Neutrophil (primary cell): ENCODE measurements around the gene RIC1.
"Not testable (repeated sequence)": the region's sequence is repeated elsewhere in the genome, so short reads cannot be mapped to it uniquely, and the experiment has no call there.

Experiments used
- H3K27ac ChIP-seq: fragments of 200-600 bp; sonication (generic); 2 replicates; pipeline ENCODE4 v1.5.1; 2016; ENCODE audit warnings: mild to moderate bottlenecking, moderate library complexity
- H3K27me3 ChIP-seq: fragments of 200-600 bp; sonication (generic); 2 replicates; pipeline ENCODE4 v1.6.0; 2016; ENCODE audit warnings: mild to moderate bottlenecking
- H3K36me3 ChIP-seq: fragments of 200-600 bp; sonication (generic); 2 replicates; pipeline ENCODE4 v1.5.1; 2017
- H3K4me1 ChIP-seq, 2 experiments: fragments of 200-600 bp in 1 of 2; sonication (generic) in 1 of 2; 1 replicate in 1 of 2; 2 replicates in 1 of 2; pipeline versions ENCODE4 v1.5.1 to v1.6.1; 2013 to 2016; ENCODE audit warnings: low read depth in 1 of 2, low read length in 1 of 2, mild to moderate bottlenecking in 1 of 2, moderate library complexity in 1 of 2; ENCODE audit not compliant: control insufficient read depth in 1 of 2, insufficient read depth in 1 of 2
- H3K4me3 ChIP-seq, 2 experiments: fragments of 200-600 bp in 1 of 2; sonication (generic) in 1 of 2; 1 replicate in 1 of 2; 2 replicates in 1 of 2; pipeline ENCODE4 v1.5.1; 2013 to 2016; ENCODE audit warnings: low read depth in 1 of 2, low read length in 1 of 2, mild to moderate bottlenecking in 1 of 2, moderate library complexity in 1 of 2
- H3K9me3 ChIP-seq: fragments of 200-600 bp; sonication (generic); 2 replicates; pipeline ENCODE4 v1.5.1; 2016
- TF ChIP-seq, protein P1 (sequence below): fragments of 200-600 bp; sonication (generic); IDR thresholded peaks from 2 replicates; pipeline ENCODE4 v1.5.1; 2016; ENCODE audit warnings: antibody characterized with exemption

RIC1 gene

DNA sequence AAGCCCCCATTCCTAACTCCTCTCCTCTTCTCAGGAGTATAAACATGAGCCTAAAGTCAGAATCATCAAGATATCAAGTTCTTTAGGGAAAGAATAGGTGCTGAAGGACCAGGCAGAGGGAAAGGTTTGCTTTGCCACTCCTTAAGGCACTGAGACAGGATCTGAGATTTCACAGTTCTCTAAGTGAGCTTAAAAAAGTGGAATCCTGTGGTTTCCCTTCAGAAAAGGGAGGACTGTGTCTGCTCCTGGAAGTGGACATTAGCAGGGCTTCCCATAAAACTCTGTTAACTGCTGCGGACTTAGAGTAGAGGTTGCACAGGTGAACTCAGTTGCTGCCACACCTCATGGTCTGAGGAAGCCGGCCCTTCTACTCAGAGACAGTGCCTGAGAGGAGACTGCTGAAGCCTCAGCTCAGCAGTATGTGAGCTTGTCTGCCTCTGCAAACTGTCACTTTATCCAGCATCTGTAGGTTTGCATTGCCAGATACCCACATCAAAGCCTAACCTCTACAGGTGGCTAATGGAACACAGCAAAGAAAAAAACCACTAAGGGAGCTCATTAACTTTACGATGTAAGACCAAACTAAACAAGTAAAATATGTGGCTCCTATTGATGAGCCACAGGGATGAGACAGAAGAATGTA lies 42.9 kb downstream of the RIC1 start:
- TF ChIP-seq, protein P1, sequence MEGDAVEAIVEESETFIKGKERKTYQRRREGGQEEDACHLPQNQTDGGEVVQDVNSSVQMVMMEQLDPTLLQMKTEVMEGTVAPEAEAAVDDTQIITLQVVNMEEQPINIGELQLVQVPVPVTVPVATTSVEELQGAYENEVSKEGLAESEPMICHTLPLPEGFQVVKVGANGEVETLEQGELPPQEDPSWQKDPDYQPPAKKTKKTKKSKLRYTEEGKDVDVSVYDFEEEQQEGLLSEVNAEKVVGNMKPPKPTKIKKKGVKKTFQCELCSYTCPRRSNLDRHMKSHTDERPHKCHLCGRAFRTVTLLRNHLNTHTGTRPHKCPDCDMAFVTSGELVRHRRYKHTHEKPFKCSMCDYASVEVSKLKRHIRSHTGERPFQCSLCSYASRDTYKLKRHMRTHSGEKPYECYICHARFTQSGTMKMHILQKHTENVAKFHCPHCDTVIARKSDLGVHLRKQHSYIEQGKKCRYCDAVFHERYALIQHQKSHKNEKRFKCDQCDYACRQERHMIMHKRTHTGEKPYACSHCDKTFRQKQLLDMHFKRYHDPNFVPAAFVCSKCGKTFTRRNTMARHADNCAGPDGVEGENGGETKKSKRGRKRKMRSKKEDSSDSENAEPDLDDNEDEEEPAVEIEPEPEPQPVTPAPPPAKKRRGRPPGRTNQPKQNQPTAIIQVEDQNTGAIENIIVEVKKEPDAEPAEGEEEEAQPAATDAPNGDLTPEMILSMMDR: no peak
- H3K9me3 ChIP-seq: no peaks in the 10 kb centered on the region
- H3K27ac ChIP-seq: no peak overlapping the region

DNA sequence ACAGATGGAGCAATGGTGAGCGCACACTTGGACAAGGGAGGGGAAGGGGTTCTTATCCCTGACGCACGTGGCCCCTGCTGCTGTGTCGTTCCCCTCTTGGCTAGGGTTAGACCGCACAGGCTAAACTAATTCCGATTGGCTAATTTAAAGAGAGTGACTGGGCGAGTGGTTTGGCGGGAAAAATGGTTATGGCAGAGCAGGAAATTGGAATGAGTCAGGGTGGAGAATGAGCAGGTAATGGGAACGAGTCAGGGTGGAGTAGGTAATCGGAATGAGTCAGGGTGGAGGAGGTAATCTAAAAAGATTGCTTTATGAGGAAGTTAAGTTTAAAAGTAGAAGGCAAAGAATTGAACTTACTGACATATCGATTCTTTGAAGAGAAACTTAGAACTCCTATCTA lies 46.1 kb downstream of the RIC1 start:
- H3K4me1 ChIP-seq, H3K9me3 ChIP-seq, H3K4me3 ChIP-seq, H3K27ac ChIP-seq, H3K27me3 ChIP-seq, H3K36me3 ChIP-seq: not testable (repeated sequence)

More for the DNA sequence above, 42.9 kb downstream of the RIC1 start:
- no peaks in the 10 kb centered on the region for H3K27me3 ChIP-seq
- no peaks in the 10 kb centered on the region for H3K4me1 ChIP-seq
- no peak overlapping the region for H3K4me3 ChIP-seq
- no peaks in the 10 kb centered on the region for H3K36me3 ChIP-seq

DNA sequence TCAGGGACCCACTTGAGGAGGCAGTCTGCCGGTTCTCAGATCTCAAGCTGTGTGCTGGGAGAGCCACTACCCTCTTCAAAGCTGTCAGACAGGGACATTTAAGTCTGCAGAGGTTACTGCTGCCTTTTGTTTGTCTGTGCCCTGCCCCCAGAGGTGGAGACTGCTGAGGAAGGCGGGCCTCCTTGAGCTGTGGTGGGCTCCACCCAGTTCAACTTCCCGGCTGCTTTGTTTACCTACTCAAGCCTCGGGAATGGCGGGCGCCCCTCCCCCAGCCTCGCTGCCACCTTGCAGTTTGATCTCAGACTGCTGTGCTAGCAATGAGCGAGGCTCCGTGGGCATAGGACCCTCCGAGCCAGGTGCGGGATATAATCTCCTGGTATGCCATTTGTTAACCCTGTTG lies 54.7 kb downstream of the RIC1 start:
- not testable (repeated sequence) for H3K4me1 ChIP-seq, H3K4me3 ChIP-seq, H3K9me3 ChIP-seq, H3K36me3 ChIP-seq, H3K27ac ChIP-seq, H3K27me3 ChIP-seq

DNA sequence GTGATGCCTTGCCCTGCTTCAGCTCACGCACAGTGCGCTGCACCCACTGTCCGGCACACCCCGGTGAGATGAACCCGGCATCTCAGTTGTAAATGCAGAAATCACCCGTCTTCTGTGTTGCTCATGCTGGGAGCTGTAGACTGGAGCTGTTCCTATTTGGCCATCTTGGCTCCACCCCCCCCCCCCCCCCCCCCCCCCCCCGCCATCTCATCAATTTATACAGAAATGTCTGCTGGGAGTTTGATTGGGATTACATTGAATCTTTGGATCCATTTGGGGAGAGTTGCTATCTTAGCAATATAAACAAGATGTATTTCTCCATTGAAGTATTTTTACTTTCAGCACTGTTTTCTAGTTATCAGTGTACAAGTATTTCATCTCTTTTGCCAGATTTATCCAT lies 55.2 kb downstream of the RIC1 start:
- Histone ChIP-seq H3K9me3 (no peaks in the 10 kb centered on the region), H3K36me3 (no peaks in the 10 kb centered on the region), H3K27me3 (no peaks in the 10 kb centered on the region), H3K27ac (no peak overlapping the region), H3K4me1 (no peaks in the 10 kb centered on the region), H3K4me3 (no peak overlapping the region)
- TF ChIP-seq, protein P1: no peak

DNA sequence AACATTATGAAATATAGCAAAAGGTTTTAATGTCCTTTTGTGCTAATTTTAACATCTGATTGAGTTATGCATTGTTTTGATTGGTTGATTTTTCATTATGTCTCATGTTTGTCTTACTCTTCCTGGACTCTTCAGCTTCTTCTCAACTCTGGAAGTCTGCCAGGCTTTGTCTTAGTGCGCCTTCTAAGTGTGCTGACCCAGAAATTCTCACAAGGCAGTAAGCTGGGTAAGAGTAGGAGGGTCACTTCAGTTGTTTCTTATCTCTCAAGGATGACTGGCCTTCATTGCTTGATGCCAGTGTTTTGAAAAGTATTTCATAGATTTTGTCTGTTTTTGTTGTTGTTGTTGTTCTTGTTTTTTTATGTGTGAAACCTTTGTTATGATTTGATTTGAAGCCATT lies 59.2 kb downstream of the RIC1 start:
- no peaks in the 10 kb centered on the region for H3K4me1 ChIP-seq
- no peak overlapping the region for H3K27ac ChIP-seq
- TF ChIP-seq, protein P1: no peak
- no peaks in the 10 kb centered on the region for H3K9me3 ChIP-seq
- H3K27me3 ChIP-seq: no peaks in the 10 kb centered on the region
- H3K4me3 ChIP-seq: no peak overlapping the region
- H3K36me3 ChIP-seq: no peaks in the 10 kb centered on the region

DNA sequence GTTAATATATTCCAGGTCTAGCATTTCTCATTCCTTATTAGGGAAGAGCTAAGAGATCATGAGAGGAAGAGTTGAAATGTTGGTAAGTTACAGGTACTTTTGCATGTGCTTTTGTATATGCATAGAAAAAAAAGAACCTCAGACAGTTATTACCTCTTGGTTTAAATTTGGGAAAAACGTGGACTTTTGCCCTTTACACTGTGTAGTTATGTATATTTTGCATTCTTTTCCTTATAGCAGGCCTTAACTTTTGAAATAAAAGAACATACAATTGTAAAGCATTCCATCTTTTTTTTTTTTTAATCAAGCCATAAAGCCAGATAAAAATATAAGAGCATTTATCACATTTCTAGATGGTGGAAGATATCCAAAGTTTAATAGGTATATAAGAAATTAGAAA lies 61.4 kb downstream of the RIC1 start:
- no peaks in the 10 kb centered on the region for H3K27me3 ChIP-seq
- TF ChIP-seq, protein P1: no peak
- H3K27ac ChIP-seq: no peak overlapping the region
- H3K4me3 ChIP-seq: no peak overlapping the region
- no peaks in the 10 kb centered on the region for H3K36me3 ChIP-seq
- H3K9me3 ChIP-seq: no peaks in the 10 kb centered on the region
- no peaks in the 10 kb centered on the region for H3K4me1 ChIP-seq

DNA sequence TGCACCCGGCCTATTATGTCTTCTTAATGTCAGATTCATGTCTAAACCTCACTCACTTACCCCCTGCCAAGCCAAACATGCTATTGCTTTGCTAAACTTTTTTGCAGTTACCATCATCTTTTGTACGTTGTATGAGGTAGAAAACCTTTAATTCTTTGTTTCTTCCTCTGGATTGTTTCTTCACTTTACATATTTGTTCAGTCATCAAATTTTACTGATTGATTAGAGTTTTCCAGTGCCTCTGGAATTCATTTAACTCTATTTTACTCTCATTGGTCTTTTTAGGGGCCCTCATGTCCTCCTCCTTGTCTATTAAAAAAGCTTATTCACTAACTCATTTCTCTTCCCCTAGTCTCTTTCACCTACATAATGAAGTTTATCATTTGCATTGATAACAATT lies 67.0 kb downstream of the RIC1 start:
- no peak overlapping the region for H3K4me3 ChIP-seq
- H3K9me3 ChIP-seq: no peaks in the 10 kb centered on the region
- no peak overlapping the region for H3K27ac ChIP-seq
- H3K36me3 ChIP-seq: no peaks in the 10 kb centered on the region
- H3K4me1 ChIP-seq: no peaks in the 10 kb centered on the region
- no peaks in the 10 kb centered on the region for H3K27me3 ChIP-seq
- TF ChIP-seq, protein P1: no peak
